Glutamatergic neuron (in vitro differentiated cells): Measurements from ENCODE around the gene TADA2A. TPM values are rescaled to one million over a fixed set of nuclear protein-coding genes. Genes with fewer than 3 reads are reported as not detected.

Experiments used
- DNase-seq: peaks from one replicate; pipeline ENCODE4 v3.0.0; 2022
- H3K27ac Mint-ChIP-seq: one replicate; pipeline ENCODE4 v1.8.0; 2020; ENCODE audit warnings: mild to moderate bottlenecking, mixed read lengths, inconsistent platforms; ENCODE audit not compliant: unreplicated experiment
- H3K27me3 Mint-ChIP-seq: one replicate; pipeline ENCODE4 v1.8.0; 2020; ENCODE audit warnings: mild to moderate bottlenecking, moderate library complexity, mixed read lengths, inconsistent platforms; ENCODE audit not compliant: unreplicated experiment
- H3K36me3 Mint-ChIP-seq: one replicate; pipeline ENCODE4 v1.8.0; 2020; ENCODE audit warnings: mild to moderate bottlenecking, mixed read lengths, inconsistent platforms; ENCODE audit not compliant: unreplicated experiment
- H3K4me1 Mint-ChIP-seq: one replicate; pipeline ENCODE4 v1.8.0; 2020; ENCODE audit warnings: mild to moderate bottlenecking, low read depth, mixed read lengths, inconsistent platforms; ENCODE audit not compliant: unreplicated experiment
- H3K4me3 Mint-ChIP-seq: one replicate; pipeline ENCODE4 v1.8.0; 2020; ENCODE audit warnings: mild to moderate bottlenecking, mixed read lengths, inconsistent platforms; ENCODE audit not compliant: unreplicated experiment
- H3K9me3 Mint-ChIP-seq: one replicate; pipeline ENCODE4 v1.8.0; 2020; ENCODE audit warnings: mild to moderate bottlenecking, moderate library complexity, mixed read lengths, inconsistent platforms; ENCODE audit not compliant: unreplicated experiment
- total RNA-seq: library from RNA; stranded (reverse); fragmentation: NEBNext Ultra II Directional; extraction: Animal tissue kit (Norgen Biotek cat#: 25700); gene quantifications from one replicate; pipeline ENCODE4 v1.2.1, GENCODE V29; 2021; ENCODE audit not compliant: unreplicated experiment
- TF ChIP-seq, protein P1 (sequence below): fragments of 200-600 bp; sonication (generic); IDR thresholded peaks from one replicate; pipeline ENCODE4 v1.5.0; 2021; ENCODE audit not compliant: partially characterized antibody, unreplicated experiment

The TADA2A gene
- total RNA-seq, 1 donor from 2014 or later = 30.6 TPM

DNA sequence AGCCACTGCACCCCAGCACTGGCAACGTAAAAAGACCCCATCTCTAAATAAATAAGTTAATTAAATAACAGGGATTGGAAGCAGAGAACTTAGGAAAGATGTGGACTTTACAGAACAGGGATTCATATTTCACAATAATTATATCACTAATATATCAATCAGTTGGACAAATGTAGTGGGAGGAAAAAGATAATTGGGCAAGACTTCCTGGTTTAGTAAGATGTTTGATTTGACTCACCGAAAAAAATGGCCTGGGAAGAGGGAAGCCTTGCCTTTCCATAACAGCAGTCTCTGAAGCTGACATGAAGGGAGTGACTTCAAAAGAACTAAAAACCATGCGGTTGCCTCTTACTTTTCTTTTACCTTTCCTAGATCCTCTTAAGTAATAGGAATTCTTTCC, 46.1 kb upstream of the TADA2A start:
- Mint-ChIP-seq H3K27me3 (peaks cover 5% of the 10 kb centered on the region), H3K4me1 (peaks cover 23% of the 10 kb centered on the region), H3K9me3 (peaks cover 1% of the 10 kb centered on the region), H3K4me3 (no peak overlapping the region), H3K36me3 (no peaks in the 10 kb centered on the region), H3K27ac (no peak overlapping the region)
- no peak for DNase-seq
- TF ChIP-seq, protein P1, sequence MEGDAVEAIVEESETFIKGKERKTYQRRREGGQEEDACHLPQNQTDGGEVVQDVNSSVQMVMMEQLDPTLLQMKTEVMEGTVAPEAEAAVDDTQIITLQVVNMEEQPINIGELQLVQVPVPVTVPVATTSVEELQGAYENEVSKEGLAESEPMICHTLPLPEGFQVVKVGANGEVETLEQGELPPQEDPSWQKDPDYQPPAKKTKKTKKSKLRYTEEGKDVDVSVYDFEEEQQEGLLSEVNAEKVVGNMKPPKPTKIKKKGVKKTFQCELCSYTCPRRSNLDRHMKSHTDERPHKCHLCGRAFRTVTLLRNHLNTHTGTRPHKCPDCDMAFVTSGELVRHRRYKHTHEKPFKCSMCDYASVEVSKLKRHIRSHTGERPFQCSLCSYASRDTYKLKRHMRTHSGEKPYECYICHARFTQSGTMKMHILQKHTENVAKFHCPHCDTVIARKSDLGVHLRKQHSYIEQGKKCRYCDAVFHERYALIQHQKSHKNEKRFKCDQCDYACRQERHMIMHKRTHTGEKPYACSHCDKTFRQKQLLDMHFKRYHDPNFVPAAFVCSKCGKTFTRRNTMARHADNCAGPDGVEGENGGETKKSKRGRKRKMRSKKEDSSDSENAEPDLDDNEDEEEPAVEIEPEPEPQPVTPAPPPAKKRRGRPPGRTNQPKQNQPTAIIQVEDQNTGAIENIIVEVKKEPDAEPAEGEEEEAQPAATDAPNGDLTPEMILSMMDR = no peak

DNA sequence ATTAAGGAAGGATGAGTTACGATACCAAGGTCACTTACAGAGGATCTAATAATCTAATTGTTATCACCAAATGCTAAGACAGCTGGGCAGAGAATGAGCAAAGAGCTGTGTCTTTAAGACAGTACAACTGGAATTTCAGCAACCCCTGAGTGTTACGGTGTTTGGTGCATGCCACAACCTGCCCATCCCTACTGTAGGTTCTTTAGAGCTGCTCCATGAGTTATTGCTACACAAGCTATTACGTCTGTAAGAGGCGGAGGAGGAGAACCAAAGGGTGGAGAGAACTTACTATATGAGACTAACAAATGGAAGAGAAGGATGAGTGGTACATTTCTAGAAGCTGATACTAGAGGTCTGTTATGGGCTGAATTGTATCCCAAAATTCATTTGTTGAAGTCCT, 45.1 kb upstream of the TADA2A start:
- Mint-ChIP-seq H3K4me1 (peaks cover 23% of the 10 kb centered on the region), H3K4me3 (no peak overlapping the region), H3K36me3 (no peaks in the 10 kb centered on the region), H3K27ac (no peak overlapping the region), H3K9me3 (peaks cover 1% of the 10 kb centered on the region), H3K27me3 (peaks cover 5% of the 10 kb centered on the region)
- DNase-seq = no peak
- TF ChIP-seq, protein P1 = no peak

DNA sequence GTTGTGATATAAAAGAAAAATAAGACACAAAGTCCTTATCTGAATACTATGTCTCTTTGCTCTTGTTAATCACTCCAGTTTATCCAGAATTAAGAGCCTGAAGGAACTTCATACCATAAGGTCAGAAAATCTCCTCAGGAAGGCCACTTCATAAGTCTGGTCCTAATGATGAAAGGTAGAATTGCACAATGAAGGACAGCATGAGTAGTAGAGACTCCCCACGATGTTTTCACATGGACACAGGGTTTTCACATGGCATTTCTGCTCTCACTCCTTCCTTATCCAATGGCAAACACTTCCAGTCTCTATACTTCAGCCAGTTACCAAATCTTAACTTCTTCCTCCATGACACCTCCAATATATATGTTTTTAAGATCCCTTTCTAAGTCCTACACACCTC, 41.1 kb upstream of the TADA2A start:
- DNase-seq = no peak

DNA sequence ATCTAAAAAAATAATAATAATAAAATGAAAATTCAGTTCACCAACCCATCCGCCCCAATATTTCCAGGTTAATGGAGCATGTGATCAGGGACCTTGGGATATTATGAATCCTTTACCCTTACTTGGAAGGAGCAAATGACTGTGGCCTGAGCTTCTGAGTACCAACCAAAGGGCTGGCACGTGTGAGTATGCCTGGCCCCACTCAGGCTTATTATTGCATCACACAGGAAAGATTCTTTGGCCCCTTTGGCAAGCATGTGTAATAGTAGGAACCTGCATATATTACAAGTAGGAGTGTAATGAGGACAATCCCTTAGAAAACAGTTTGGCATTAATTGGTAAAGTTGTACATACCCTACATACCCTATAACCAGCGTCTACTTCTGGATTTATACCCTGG, 38.1 kb upstream of the TADA2A start:
- Mint-ChIP-seq H3K36me3 (no peaks in the 10 kb centered on the region), H3K27ac (no peak overlapping the region), H3K4me1 (no peaks in the 10 kb centered on the region), H3K9me3 (no peaks in the 10 kb centered on the region), H3K27me3 (peaks cover 2% of the 10 kb centered on the region), H3K4me3 (no peak overlapping the region)
- DNase-seq = no peak
- TF ChIP-seq, protein P1 = no peak

More for the DNA sequence above, 41.1 kb upstream of the TADA2A start:
- H3K9me3 Mint-ChIP-seq = no peaks in the 10 kb centered on the region
- no peak overlapping the region for H3K27ac Mint-ChIP-seq
- no peaks in the 10 kb centered on the region for H3K36me3 Mint-ChIP-seq
- H3K4me3 Mint-ChIP-seq = no peak overlapping the region
- peaks cover 7% of the 10 kb centered on the region for H3K4me1 Mint-ChIP-seq
- TF ChIP-seq, protein P1 = no peak
- peaks cover 5% of the 10 kb centered on the region for H3K27me3 Mint-ChIP-seq

DNA sequence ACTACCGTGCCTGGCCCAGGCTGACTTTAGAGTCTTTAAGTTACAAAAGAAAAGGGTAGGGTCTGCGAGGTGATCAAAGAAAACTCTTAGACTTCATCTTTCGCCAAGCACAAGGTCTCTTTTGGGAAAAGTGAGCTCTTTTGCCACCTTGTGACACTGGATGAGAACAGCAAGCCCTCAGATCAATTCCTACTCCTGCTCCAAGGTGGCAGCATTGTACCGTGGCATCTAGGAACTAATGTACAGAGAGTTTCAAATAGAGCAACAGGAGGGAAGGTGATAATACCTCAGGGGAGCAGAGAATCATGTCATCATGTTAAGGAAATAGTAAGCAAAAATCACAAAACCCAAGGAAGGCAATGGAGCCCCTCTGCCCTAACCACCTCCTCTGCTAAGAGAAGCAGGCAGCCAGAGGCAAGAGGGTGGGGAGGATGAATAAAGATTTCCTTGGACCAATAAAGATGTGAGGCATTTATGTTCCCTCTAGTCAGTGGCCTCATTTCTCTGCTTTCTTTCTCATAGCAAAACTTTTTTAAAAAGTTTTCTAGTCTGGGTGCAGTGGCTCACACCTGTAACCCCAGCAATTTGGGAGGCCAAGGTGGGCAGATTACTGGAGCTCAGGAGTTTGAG, 33.0 kb upstream of the TADA2A start:
- Mint-ChIP-seq H3K27ac (no peak overlapping the region), H3K27me3 (no peaks in the 10 kb centered on the region), H3K9me3 (no peaks in the 10 kb centered on the region), H3K4me3 (no peak overlapping the region), H3K4me1 (no peaks in the 10 kb centered on the region), H3K36me3 (no peaks in the 10 kb centered on the region)
- TF ChIP-seq, protein P1 = peak; percentile 72
- peak; percentile 66 for DNase-seq
